COLO668 (cell line): ENCODE data around the gene IRAK3.
"Not testable (repeated sequence)": the region's sequence is repeated elsewhere in the genome, so short reads cannot be mapped to it uniquely, and the experiment has no call there.

Experiments used
- DNase-seq: peaks from one replicate; lab custom pipeline; 2025; ENCODE audit not compliant: unreplicated experiment; lab: John Stamatoyannopoulos, UW

The IRAK3 gene

GRCh38 chr12:66170606-66171005, 18.4 kb upstream of the IRAK3 start:
- DNase-seq = no peak

DNA sequence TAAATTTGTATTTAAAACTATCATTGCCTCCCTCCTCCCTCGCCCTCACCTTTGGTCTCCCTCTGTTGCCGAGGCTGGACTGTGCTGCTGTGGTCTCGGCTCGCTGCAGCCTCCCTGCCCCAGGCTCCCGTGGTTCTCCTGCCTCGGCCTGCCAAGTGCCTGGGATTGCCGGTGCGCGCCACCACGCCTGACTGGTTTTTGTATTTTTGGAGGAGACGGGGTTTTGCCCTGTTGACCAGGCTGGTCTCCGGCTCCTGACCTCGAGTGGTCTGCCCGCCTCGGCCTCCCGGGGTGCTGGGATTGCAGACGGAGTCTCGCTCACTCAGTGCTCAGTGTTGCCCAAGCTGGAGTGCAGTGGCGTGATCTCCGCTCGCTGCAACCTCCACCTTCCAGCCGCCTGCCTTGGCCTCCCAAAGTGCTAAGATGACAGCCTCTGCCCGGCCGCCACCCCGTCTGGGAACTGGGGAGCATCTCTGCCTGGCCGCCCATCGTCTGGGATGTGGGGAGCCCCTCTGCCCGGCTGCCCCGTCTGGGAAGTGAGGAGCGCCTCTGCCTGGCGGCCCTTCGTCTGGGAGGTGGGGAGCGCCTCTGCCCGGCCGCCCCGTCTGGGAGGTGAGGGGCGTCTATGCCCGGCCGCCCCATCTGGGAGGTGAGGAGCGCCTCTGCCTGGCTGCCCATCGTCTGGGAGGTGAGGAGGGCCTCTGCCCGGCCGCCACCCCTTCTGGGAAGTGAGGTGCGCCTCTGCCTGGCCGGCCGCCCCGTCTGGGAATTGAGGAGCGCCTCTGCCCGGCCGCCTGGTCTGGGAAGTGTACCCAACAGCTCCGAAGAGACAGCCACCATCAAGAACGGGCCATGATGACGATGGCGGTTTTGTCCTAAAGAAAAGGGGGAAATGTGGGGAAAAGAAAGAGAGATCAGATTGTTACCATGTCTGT, 14.4 kb upstream of the IRAK3 start:
- not testable (repeated sequence) for DNase-seq

DNA sequence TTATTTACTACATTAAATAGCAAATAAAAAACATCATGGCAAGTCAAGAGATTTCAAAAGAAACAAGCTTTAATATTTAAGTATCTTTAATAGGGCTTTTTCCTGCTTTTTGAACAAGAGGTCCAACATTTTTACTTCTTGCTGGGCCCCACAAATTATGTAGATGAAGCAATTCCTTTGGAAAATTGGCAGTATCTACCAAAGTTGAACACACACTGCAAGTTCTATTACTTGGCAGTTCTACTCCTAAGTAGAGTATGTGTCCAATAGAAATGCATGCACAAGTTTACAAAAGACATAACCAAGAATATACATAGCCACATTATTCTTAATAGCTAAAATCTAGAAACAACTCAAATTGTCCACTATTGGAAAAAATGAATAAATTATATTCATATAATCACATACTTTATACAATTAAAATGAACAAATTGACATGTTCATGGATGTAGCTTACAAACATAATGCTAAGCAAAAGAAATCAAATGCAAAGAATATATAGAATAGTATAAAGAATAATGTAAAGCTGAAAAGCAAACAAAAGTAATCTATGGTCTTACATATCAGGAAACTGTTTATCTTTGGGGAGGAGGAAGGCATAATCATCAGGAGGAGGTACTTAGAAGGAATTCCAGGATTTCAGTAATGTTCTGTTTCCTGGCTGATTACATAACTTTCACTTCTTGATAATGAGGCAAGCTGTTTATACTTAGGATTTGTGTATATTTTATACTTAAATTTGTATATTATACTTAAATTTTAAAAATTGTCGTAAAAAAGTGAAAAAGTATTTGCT, 12.7 kb upstream of the IRAK3 start:
- DNase-seq = no peak

DNA sequence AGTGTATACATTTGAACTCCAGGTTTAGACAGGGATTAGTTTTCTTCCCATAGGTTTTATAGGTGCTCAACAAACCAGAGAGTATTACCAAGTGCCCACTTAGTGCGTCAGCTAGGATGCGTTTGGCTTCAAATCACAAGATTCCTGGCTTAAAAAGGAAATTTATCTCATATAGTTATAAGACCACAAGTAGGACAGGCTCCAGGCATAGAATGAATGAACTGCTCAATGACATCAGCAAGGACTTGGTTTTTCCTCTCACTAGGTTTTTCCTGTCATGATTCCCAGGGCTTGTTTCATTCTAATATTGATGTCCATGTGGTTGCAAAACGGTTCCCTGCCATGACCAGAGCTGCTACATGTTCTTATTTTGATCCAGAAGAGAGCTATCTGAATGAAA, 6.1 kb upstream of the IRAK3 start:
- no peak for DNase-seq

DNA sequence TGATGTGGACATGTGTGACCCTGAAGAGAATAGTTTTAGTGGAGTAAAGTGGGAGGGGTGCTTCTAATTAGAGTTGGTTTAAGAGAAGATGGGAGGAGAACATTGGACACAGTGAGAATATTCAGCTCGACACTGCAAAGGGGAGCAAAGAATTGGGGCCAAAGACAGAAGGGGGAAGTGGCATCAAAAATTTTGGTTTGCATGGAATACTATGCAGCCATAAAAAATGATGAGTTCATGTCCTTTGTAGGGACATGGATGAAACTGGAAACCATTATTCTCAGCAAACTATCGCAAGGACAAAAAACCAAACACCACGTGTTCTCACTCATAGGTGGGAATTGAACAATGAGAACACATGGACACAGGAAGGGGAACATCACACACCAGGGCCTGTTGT, 4.2 kb upstream of the IRAK3 start:
- DNase-seq = not testable (repeated sequence)

DNA sequence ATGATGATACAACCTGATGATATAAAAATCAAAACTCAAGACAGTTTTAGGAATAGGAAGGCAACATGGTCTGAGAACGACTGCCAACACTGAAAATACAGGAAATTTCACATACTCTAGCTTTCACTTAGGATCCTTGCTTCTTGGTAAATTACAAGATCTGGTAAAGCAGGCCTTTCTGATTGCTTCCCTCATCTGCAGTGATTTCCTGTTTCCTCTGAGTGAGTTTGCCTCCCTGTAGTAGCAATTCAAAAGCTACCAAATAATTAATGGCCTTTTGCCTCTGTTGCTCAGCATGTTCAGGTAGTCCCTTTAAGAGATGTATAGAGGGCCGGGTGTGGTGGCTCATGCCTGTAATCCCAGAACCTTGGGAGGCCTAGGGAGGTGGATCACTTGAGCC, 2.0 kb upstream of the IRAK3 start:
- DNase-seq = no peak

GRCh38 chr12:66187821-66188220, 1.2 kb upstream of the IRAK3 start:
- DNase-seq = no peak

DNA sequence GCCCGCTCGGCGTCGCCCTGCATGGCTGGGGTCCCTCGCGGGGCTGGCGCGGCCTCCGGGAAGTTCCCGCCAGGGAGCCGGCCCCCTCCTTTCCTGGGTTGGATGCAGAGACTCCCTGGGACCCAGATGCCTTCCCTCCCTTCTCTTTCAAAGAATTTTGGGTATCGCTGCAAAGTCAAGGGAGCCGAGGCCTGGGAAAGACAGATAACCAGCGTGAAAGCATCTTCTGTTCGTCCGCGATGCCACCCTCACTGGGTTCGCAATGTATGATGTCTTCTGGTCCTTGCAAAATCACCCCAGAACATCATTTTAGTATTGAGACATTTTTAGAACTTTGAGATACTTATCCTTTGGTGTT, 451 bp downstream of the IRAK3 start:
- DNase-seq = no peak

GRCh38 chr12:66189889-66190288, 875 bp downstream of the IRAK3 start:
- no peak for DNase-seq

DNA sequence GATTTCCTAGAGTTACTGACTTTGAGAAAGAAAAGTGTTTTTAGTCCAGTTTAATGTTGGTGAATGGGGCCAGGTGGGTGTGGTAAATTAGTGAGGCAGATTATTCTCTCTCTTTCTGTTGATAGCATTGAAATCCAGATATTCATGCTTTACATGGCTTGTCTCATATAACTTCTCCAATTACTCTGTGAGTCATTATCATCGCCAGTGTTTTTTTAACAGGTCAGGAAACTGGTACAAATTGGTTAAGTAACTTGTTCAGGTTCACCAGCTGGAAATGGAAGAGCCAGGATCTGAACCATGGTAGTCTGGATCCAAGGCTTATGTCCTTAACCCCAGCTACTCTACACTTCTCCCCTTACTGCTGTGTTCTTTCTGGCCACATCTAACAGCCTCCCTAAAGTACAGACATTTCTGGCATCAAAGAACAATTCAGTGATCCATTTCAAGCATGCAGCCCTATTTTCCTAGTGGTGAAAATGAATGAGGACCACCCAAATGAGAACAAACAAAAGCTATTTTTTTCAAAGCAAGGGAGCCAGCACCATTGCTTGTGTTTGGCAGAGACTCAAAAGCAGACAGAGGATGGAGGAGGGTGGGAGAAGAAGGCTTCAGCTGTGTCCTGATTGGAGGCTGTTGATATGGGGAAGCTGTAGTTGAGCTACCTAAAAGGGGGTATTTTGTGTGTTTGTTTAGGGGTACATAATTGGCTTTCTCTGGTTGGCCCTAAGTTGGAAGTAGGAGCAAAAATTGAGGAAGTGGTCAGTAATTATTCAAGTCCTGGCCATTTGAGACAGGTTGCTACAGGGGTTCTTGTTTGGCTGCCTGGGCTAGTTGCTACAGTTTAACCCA, 1.7 kb downstream of the IRAK3 start:
- peak; percentile 39 for DNase-seq

- peak; percentile 83 for DNase-seq
Observed at GRCh38 chr12:66191547-66192126, 2.6 kb downstream of the IRAK3 start.

DNA sequence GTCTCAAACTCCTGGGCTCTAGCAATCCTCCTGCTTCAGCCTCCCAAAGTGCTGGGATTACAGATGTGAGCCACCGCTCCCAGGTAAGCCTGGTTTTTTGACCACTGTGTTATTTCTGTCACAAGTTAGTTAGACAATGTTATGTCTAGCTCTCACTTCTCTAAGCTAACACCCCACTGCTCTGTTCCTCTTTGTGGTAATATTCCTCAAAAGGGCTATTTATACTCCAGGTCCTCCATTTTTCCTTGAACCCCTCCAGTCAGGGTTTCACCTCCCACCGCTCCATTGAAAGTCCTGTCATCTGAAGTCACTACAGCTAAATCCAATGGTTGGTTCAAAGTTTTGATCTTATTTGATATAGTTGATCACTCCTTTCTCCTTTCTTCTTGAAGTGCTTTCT, 5.1 kb downstream of the IRAK3 start:
- no peak for DNase-seq

DNA sequence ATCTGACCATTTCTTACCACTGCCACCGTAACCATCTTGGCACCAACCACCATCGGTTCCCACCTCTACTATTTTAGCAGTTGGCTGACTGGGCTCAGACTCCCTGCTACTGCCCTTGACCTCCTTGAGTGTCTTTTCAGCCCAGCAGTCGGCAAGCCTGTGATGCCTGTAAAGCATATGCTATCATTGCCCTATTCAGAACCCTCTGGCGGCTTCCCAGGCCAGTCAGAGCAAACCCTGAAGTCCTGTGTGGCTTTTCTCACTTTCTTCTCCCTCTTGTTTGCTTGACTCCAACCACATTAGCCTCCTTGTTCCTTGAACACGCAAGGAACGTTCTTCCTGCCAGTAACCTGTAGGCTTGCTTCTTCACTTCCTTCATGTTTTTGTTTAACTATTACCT, 6.2 kb downstream of the IRAK3 start:
- no peak for DNase-seq

GRCh38 chr12:66196806-66197205, 7.8 kb downstream of the IRAK3 start:
- DNase-seq = no peak

- DNase-seq = no peak
Observed at GRCh38 chr12:66197495-66197921, 8.5 kb downstream of the IRAK3 start.

- DNase-seq = no peak
Observed at GRCh38 chr12:66199141-66199540, 10.1 kb downstream of the IRAK3 start.

DNA sequence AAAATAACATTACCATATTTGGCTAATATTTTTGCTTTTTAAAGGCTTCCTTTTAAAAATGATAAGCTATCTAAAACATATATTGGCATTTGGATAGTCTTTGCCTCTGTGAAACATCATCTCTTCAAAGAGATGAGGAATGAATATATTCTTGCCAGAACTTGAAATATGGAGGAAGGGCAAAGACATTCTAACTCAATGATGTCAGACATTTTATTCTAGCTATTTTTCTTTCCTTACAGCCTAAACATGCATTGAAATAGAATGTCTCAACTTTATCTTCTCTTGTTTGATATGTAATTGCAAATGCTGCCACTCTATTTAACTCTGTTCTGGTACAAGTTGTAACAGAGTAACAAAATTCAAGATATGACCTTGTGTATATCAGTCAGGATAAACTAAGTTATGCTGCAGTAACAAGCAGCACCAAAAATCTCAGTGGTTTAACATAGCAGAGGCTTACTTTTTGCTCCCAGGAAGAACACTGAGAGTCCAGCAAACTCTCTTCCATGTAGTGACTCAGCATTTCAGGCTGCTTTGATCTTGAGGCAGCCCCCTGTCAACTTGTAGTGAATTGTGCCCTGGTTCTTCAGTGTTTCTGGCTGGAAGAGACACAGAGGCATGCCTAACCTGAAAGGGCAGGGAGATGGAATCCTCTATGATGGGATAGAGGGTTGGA, 11.0 kb downstream of the IRAK3 start:
- DNase-seq = no peak

DNA sequence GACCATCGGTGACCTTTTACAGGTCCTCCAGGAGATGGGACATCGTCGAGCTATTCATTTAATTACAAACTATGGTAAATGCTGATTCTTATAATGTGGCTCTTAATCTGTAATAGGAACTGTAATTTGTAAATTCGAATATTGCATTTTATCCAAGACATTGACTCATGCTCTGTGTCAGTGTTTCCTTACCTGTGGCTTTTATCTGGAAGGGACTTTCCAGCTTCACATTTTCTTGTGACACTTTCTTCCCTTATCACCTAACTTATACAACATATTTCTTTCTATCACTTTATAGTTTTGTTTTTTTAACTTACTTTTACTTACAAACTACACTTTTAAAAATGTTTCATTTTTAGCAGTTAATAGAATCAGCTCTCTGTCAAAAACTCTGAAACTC, 14.8 kb downstream of the IRAK3 start:
- DNase-seq = no peak

- DNase-seq = no peak
Observed at GRCh38 chr12:66206141-66206540, 17.1 kb downstream of the IRAK3 start.

DNA sequence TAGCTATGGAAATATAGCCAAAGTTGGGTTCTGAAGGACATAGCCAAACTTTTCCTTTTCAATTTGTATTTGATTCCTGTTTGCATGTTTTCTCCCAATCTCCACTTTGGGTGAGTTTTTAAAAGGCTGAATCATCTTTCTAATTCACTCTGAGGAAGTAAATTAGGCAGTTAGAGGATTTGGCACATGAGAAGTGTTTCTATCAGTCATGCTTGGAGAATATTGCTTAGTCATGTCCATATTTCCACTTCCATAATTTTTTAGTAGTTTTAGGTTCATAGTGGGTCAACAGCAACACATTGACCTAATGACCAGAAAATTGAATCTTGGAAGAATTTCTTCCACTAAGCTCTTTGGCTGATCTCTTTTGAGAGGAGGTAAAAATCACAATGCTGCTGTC, 21.8 kb downstream of the IRAK3 start:
- no peak for DNase-seq
